ENCODE measurements around the gene TBC1D25. TPM values are rescaled to one million over a fixed set of nuclear protein-coding genes. Genes with fewer than 3 reads are reported as not detected.
A peak's percentile ranks its signal among the peaks of the same experiment; 100 is the strongest.

Gene TBC1D25
- polyA plus RNA-seq, 1 of the 3 experiments (the other 2 are of a cell fraction) = 18.4 TPM

DNA sequence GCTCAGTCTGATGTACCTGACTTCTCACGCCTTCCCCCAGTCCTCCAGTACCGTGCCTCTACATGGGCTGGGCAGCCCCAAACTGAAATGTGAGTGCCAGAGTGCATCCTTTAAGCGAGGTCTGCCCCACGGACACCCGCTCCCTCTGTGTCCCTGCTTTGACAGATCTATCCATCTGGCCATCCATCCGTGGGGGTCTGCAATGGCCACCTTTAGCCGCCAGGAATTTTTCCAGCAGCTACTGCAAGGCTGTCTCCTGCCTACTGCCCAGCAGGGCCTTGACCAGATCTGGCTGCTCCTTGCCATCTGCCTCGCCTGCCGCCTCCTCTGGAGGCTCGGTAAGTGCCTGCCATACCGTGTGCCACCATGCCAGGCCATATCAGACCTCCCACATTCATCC lies 29.9 kb upstream of the TBC1D25 start (continued):
- TF ChIP-seq RCOR1 (IDR thresholded peaks at IDR 0.05; ENCODE audit: low read length) = no peak

DNA sequence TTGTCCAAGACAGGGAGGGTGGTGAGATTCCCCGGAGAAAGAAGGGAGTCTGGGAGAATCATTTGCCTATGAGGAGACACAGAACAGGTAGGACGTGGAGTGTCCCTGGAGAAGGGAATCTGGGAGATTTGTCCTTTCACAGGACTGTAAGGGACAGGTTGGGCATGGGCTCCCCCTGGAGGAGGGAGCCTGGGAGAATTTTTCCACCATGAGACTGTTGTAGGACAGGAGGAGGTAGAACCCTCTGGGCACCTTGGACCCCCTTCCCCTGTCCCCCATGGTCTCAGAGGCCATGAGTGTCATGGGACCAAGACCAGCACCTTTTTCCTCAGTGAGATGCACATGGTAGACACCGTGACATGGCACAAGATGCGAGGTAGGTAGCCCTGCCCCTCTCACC lies 28.0 kb upstream of the TBC1D25 start:
- no peak overlapping the region for H3K4me2 ChIP-seq
- no peaks in the 10 kb centered on the region for H3F3A ChIP-seq (replicated peaks; ENCODE audit: insufficient read depth)
- H2AFZ ChIP-seq (ENCODE audit: low read depth) = no peak overlapping the region
- H3K9me2 ChIP-seq = no peaks in the 10 kb centered on the region
- no peaks in the 10 kb centered on the region for H3K27me3 ChIP-seq (ENCODE audit: insufficient read depth)
- peaks cover 0 to 25% of the 10 kb centered on the region in 2 experiments; a peak in 1 of 4 replicates for H3K4me1 ChIP-seq (ENCODE audit: control insufficient read depth in 1 of 2, insufficient read depth in 2 of 2, low read depth in 1 of 2, low read length in 1 of 2)
- no peak overlapping the region for H3K4me3 ChIP-seq (ENCODE audit: low read depth in 2 of 2, low read length in 1 of 2)
- POLR2A ChIA-PET = no interaction called here
- no peaks in the 10 kb centered on the region for H4K20me1 ChIP-seq (ENCODE audit: insufficient read depth)
- no peak overlapping the region for H3K9ac ChIP-seq
- no peaks in the 10 kb centered on the region for H3K79me2 ChIP-seq (ENCODE audit: insufficient read depth)
- no peak overlapping the region for H3K27ac ChIP-seq (ENCODE audit: low read depth in 2 of 2, low read length in 1 of 2)
- CTCF ChIA-PET = no interaction called here
- peak; percentile 45 for DNase-seq
- no peaks in the 10 kb centered on the region for H3K36me3 ChIP-seq (replicated peaks in 1 of 2; ENCODE audit: control insufficient read depth in 1 of 2, insufficient read depth in 2 of 2, low read length in 1 of 2)
- TF ChIP-seq RAD21 (IDR thresholded peaks at IDR 0.05; ENCODE audit: low read length) = peak; percentile 57
- TF ChIP-seq, protein P1, sequence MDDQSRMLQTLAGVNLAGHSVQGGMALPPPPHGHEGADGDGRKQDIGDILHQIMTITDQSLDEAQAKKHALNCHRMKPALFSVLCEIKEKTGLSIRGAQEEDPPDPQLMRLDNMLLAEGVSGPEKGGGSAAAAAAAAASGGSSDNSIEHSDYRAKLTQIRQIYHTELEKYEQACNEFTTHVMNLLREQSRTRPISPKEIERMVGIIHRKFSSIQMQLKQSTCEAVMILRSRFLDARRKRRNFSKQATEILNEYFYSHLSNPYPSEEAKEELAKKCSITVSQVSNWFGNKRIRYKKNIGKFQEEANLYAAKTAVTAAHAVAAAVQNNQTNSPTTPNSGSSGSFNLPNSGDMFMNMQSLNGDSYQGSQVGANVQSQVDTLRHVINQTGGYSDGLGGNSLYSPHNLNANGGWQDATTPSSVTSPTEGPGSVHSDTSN (IDR thresholded peaks at IDR 0.05) = no peak
- no peak for TF ChIP-seq POLR2AphosphoS5 (IDR thresholded peaks at IDR 0.05; ENCODE audit: low read depth, low read length)
- no peak for TF ChIP-seq FOXJ3 (CRISPR knock-in tag; IDR thresholded peaks at IDR 0.05)
- TF ChIP-seq TCF12 (IDR thresholded peaks at IDR 0.05) = no peak
- peak; percentile 46 for TF ChIP-seq CTCF (IDR thresholded peaks at IDR 0.05)
- TF ChIP-seq GABPA (IDR thresholded peaks at IDR 0.05; ENCODE audit: low read depth) = no peak
- peak; percentile 39 for TF ChIP-seq SMC3 (IDR thresholded peaks at IDR 0.05; ENCODE audit: low read depth, low read length)
- 13% methylated on average over 2 of the region's 4 CpGs for WGBS (ENCODE audit: low lambda C conversion rate)
- no peaks in the 10 kb centered on the region for H3K9me3 ChIP-seq

DNA sequence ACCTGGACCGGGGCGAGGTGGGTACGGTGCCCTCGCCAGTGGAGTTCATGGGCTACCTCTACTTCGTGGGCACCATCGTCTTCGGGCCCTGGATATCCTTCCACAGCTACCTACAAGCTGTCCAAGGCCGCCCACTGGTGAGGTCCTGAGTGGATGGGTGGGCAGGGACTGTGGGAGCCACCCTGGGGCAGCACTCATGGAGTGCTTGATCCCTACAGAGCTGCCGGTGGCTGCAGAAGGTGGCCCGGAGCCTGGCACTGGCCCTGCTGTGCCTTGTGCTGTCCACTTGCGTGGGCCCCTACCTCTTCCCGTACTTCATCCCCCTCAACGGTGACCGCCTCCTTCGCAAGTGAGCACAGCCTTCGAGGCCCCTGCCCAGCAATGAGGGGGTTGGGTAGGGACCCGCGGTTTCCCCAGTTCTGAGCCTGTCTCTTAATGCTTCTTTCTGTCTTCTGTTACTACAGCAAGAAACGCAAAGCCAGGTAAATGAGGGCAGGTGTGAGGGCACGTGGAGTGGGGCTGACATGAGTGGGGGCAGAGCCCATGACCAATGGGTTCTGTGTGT lies 27.1 kb upstream of the TBC1D25 start:
- Histone ChIP-seq H3K27ac (ENCODE audit: low read depth in 2 of 2, low read length in 1 of 2) (no peak overlapping the region), H3K9ac (no peak overlapping the region), H3K27me3 (ENCODE audit: insufficient read depth) (no peaks in the 10 kb centered on the region), H3K36me3 (replicated peaks in 1 of 2; ENCODE audit: control insufficient read depth in 1 of 2, insufficient read depth in 2 of 2, low read length in 1 of 2) (no peaks in the 10 kb centered on the region), H3F3A (replicated peaks; ENCODE audit: insufficient read depth) (no peaks in the 10 kb centered on the region), H3K4me2 (no peak overlapping the region), H3K9me3 (no peaks in the 10 kb centered on the region), H3K4me1 (ENCODE audit: control insufficient read depth in 1 of 2, insufficient read depth in 2 of 2, low read depth in 1 of 2, low read length in 1 of 2) (peaks cover 0 to 25% of the 10 kb centered on the region in 2 experiments; a peak in 1 of 4 replicates), H3K79me2 (ENCODE audit: insufficient read depth) (no peaks in the 10 kb centered on the region), H2AFZ (ENCODE audit: low read depth) (no peak overlapping the region), H3K9me2 (no peaks in the 10 kb centered on the region), H4K20me1 (ENCODE audit: insufficient read depth) (no peaks in the 10 kb centered on the region), H3K4me3 (ENCODE audit: low read depth in 2 of 2, low read length in 1 of 2) (no peak overlapping the region)
- no peak for DNase-seq
- ChIA-PET CTCF (no interaction called here), POLR2A (no interaction called here)
- WGBS (ENCODE audit: low lambda C conversion rate) = 55% methylated on average over 16 of the region's 20 CpGs
- no peak for TF ChIP-seq RAD21 (IDR thresholded peaks at IDR 0.05; ENCODE audit: low read length)
- TF ChIP-seq ZBTB33 (IDR thresholded peaks at IDR 0.05; ENCODE audit: borderline replicate concordance, low read depth) = no peak
- no peak for TF ChIP-seq MXI1 (IDR thresholded peaks at IDR 0.05; ENCODE audit: low read depth, low read length)
- TF ChIP-seq MEF2A (IDR thresholded peaks at IDR 0.05; ENCODE audit: borderline replicate concordance, low read depth) = no peak
- no peak for TF ChIP-seq EZH2phosphoT487 (IDR thresholded peaks at IDR 0.05; ENCODE audit: borderline replicate concordance, low read depth)
- no peak for TF ChIP-seq NRF1 (IDR thresholded peaks at IDR 0.05; ENCODE audit: low read depth, low read length)
- TF ChIP-seq REST (IDR thresholded peaks at IDR 0.05; ENCODE audit: low read depth, low read length) = no peak
- TF ChIP-seq TEAD4 (IDR thresholded peaks at IDR 0.05; ENCODE audit: borderline replicate concordance, insufficient read depth) = no peak
